SK-N-SH (cell line): ENCODE results near the gene CA7.

Experiments used
- CHD2 ChIP-seq: fragments of 150-350 bp; IDR thresholded peaks from 2 replicates; pipeline ENCODE4 v1.6.1; 2018; ENCODE audit warnings: low read length; ENCODE audit not compliant: partially characterized antibody
- EP300 ChIP-seq, 2 experiments: IDR thresholded peaks; 2 replicates each; pipeline versions ENCODE4 v1.4.0 to v1.6.1; 2012; ENCODE audit warnings: borderline replicate concordance in 1 of 2, low read depth in 1 of 2, low read length in 1 of 2
- JUND ChIP-seq: IDR thresholded peaks from 2 replicates; pipeline ENCODE4 v1.4.0; 2012
- POLR2AphosphoS5 ChIP-seq: IDR thresholded peaks from 2 replicates; pipeline ENCODE4 v1.6.1; 2012; ENCODE audit warnings: low read depth, low read length
- TCF12 ChIP-seq: IDR thresholded peaks from 2 replicates; pipeline ENCODE4 v1.4.0; 2012
- TF ChIP-seq, protein P1 (sequence below): fragments of 200-600 bp; sonication (generic); IDR thresholded peaks from 2 replicates; pipeline ENCODE4 v1.6.1; 2017; ENCODE audit warnings: antibody characterized with exemption, mild to moderate bottlenecking, moderate library complexity

DNA sequence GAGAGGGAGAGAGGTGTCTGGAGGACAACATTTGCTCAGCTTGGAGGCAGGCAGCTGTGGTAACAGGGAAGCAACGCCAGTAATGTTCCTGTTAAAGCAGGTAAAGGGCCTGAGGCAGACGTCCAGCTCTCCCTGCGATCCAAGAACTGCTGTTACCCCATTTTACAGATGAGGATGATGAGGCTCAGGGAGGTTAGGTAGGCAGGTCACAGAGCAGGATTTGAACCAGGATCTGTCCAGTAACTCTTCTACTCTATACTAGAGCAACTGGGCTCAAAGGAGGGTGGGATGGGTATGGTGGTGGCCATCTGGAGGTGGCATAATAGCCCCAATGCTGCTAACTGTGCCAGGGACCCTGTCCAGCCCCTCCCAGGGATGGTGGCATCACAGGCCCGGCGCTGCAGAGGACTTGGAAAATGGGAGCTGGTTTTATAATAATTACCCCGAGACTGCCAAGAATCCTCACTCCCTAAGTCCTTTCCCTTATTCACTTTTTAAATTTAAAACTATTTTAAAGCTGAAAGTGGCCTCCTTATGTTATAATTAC is 12.0 kb downstream of the CA7 start:
- TF ChIP-seq JUND, result no peak
- TF ChIP-seq, protein P1, sequence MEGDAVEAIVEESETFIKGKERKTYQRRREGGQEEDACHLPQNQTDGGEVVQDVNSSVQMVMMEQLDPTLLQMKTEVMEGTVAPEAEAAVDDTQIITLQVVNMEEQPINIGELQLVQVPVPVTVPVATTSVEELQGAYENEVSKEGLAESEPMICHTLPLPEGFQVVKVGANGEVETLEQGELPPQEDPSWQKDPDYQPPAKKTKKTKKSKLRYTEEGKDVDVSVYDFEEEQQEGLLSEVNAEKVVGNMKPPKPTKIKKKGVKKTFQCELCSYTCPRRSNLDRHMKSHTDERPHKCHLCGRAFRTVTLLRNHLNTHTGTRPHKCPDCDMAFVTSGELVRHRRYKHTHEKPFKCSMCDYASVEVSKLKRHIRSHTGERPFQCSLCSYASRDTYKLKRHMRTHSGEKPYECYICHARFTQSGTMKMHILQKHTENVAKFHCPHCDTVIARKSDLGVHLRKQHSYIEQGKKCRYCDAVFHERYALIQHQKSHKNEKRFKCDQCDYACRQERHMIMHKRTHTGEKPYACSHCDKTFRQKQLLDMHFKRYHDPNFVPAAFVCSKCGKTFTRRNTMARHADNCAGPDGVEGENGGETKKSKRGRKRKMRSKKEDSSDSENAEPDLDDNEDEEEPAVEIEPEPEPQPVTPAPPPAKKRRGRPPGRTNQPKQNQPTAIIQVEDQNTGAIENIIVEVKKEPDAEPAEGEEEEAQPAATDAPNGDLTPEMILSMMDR, result no peak
- TF ChIP-seq CHD2, result no peak
- TF ChIP-seq TCF12, result no peak
- no peak for TF ChIP-seq EP300 (IDR thresholded peaks at IDR 0.05; ENCODE audit: borderline replicate concordance in 1 of 2, low read depth in 1 of 2, low read length in 1 of 2)
- TF ChIP-seq POLR2AphosphoS5, result no peak
